HEK293T (cell line): ENCODE results near the gene OR2H2.

ENCODE experiments used
- ARNT ChIP-seq: fragments of 450-650 bp; IDR thresholded peaks from 2 replicates; pipeline ENCODE4 v1.6.1; 2017; ENCODE audit warnings: mild to moderate bottlenecking
- BHLHE40 ChIP-seq: fragments of 450-650 bp; IDR thresholded peaks from 2 replicates; pipeline ENCODE4 v1.6.1; 2016; ENCODE audit warnings: mild to moderate bottlenecking, moderate library complexity, borderline replicate concordance
- ELF4 ChIP-seq: fragments of 450-650 bp; IDR thresholded peaks from 2 replicates; pipeline ENCODE4 v1.6.1; 2017; ENCODE audit warnings: antibody characterized with exemption
- HDGF ChIP-seq: fragments of 450-650 bp; IDR thresholded peaks from 2 replicates; pipeline ENCODE4 v1.6.1; 2017; ENCODE audit warnings: antibody characterized with exemption, borderline replicate concordance
- LEF1 ChIP-seq: fragments of 450-650 bp; IDR thresholded peaks from 2 replicates; pipeline ENCODE4 v1.6.1; 2017; ENCODE audit warnings: mild to moderate bottlenecking, borderline replicate concordance
- PKNOX1 ChIP-seq: fragments of 450-650 bp; IDR thresholded peaks from 2 replicates; pipeline ENCODE4 v1.6.1; 2016
- SP1 ChIP-seq: fragments of 450-650 bp; IDR thresholded peaks from 2 replicates; pipeline ENCODE4 v1.6.1; 2017
- TARDBP ChIP-seq: fragments of 450-650 bp; IDR thresholded peaks from 2 replicates; pipeline ENCODE4 v1.6.1; 2016

DNA sequence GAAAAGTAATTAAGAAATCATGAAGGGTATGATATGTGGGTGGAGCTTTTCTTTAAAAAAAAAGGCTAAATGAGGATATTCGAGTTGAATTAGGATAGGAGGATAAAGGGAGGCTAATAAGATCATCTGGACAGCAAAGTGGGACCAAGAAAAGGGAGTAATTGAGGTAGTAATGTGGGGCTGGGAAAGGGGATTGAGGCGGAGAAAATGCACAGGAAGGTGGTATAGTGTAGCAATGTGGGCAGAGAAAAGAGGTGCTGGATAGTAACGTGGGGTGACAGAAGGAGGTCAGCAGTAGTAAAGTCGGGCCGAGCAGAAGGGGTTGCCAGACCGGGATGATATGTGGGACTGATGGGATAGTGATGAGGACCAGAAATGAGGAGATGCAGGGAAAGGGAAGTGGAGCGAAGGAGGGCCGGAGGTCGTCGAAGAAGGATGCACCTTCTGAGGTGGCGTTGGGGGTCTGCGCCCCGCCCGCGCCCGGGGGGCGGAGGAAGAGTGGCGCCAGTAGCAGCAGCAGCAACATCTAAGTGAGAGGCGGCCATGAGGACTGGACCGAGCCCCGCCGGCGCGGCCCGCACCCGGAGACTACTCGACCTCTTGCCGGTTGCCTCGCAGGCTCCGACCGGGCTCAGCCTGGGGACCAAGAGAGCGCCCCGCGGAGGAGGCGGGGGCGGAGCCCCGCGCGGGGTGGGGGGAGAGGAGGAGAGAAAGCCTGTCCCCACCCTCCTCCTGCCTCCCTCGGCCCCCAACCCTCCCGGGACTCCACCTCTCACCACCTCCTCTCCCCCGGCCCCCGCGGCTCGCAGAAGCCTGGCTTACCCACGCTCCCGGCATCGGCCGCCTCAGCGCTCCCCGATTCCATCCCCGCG, 47.2 kb downstream of the OR2H2 start:
- no peak for TF ChIP-seq ELF4
- TF ChIP-seq ARNT = no peak
- TF ChIP-seq PKNOX1 = no peak
- no peak for TF ChIP-seq BHLHE40
- TF ChIP-seq LEF1 = no peak
- no peak for TF ChIP-seq TARDBP
- TF ChIP-seq SP1 = no peak
- no peak for TF ChIP-seq HDGF
